GM19238 (cell line): ENCODE results near the gene CTNNBL1.

Source experiments
- DNase-seq: peaks from one replicate; pipeline ENCODE4 v3.0.0; 2011; ENCODE audit warnings: low spot score; ENCODE audit not compliant: insufficient read length

Gene CTNNBL1

DNA sequence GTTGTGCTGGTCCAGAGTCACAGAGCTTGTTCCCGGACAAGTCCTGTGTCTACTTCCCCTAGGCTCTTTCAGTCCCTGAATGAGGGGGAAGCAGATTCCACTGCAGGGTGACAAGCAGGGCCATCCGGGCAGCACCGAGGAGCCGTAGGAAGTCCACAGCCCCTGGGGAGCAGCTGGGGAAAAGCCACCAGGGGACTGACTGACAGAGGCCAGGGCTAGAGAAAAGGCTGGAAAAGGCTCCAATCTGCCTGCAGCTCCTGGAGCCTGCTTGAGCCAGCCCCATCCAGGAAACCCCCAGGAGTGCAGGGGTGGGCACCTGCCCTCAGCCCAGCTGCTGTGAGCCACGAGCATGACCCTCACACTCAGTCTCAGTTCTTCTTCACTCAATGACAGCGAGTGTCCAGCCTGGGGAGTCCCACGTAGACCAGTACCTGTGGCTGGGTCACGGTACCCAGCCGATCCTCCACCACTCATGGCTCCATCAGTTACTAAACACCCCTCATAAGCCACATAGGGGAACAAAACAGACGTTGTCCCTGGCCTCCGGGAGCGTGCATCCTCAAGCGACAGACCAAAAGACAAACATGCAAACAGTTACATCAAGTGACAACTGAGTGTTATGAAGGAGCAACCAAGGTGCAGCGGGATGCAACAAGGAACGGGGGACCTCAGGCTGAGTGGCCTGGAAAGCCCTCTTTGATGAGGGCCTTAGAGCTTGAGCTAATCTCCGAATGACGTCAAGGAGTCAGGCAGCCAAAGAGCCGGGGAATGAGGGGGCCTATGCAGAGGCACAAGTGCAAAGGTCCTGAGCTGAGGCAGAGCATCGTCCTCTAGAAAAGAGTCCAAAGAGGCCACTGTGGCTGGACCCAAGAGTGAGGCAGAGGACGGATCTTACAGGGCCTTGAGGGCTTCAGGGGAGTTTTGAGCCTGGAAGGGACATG is 184.3 kb downstream of the CTNNBL1 start:
- DNase-seq, result no peak

GRCh38 chr20:37878835-37879599 is 185.2 kb downstream of the CTNNBL1 start:
- DNase-seq, result no peak

GRCh38 chr20:37879843-37880242 is 186.0 kb downstream of the CTNNBL1 start:
- no peak for DNase-seq

- no peak for DNase-seq
Observed at GRCh38 chr20:37880726-37881591, 187.1 kb downstream of the CTNNBL1 start.

- DNase-seq, result no peak
Observed at GRCh38 chr20:37881601-37882343, 187.9 kb downstream of the CTNNBL1 start.

GRCh38 chr20:37882961-37883712 is 189.3 kb downstream of the CTNNBL1 start:
- DNase-seq, result no peak

- DNase-seq, result no peak
Observed at GRCh38 chr20:37885042-37885441, 191.2 kb downstream of the CTNNBL1 start.

GRCh38 chr20:37885593-37886503 is 192.0 kb downstream of the CTNNBL1 start:
- no peak for DNase-seq

- DNase-seq, result no peak
Observed at GRCh38 chr20:37886851-37887297, 193.0 kb downstream of the CTNNBL1 start.

DNA sequence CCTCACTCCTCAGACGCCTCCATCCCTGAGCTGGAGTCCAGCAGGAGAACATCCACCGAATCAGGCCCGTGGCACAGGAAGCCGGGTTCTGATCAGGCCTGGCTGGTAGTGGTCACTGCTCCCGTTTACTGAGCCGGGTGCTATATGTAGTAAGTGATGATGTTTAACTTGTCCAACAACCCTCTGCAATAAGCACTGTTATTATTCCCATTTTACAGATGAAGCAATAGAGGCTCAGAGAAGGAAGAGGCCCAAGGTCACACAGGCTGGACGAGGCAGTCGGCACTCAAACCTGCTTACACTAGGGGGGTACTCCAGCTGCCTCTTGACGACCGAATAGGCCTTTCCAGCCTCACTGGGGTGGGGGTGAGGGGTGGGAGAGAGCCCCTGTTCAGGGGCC is 194.8 kb downstream of the CTNNBL1 start:
- no peak for DNase-seq

GRCh38 chr20:37890108-37890507 is 196.3 kb downstream of the CTNNBL1 start:
- DNase-seq, result no peak

GRCh38 chr20:37890643-37891042 is 196.8 kb downstream of the CTNNBL1 start:
- no peak for DNase-seq

DNA sequence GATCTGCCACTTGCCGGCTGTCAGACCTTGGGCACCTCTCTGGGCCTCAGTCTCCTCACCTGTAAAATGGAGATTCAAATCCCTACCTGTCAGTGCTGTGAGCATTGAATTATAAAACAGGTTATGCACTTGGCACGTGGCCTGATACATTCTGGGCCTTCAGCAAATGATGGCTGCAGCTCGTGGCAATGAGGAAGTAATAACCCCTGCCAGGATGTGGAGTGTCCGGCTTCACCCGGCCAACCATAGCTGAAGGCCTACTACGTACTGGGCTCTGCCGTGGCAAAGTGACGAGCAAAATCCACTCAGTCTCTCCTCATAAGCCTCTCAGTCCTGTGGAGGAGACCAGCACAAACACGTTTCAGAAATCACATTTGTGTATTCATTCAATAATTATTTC is 198.2 kb downstream of the CTNNBL1 start:
- DNase-seq, result no peak

DNA sequence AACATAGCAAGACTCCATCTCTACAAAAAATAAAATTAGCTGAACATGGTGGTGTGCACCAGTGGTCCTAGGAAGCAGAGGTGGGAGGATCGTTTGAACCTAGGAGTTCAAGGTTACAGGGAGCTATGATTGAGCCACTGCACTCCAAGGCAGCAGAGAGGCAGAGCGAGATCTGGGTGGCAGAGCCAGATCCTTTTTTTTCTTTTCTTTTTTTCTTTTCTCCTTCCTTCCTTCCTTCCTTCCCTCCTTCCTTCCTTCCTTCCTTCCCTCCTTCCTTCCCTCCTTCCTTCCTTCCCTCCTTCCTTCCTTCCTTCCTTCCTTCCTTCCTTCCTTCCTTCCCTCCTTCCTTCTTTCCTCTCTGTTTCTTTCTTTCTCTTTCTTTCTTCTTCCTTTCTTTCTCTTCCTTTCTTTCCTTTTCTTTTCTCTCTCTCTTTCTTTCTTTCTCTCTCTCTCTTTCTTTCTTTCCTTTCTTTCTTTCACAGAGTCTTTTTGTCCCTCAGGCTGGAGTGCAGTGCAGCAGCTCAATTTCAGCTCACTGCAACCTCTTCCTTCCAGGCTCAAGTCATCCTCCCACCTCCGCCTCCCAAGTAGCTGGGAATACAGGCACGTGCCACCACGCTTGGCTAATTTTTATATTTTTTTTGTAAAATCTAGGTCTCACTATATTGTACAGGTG is 199.9 kb downstream of the CTNNBL1 start:
- no peak for DNase-seq

- no peak for DNase-seq
Observed at GRCh38 chr20:37894454-37894853, 200.6 kb downstream of the CTNNBL1 start.

GRCh38 chr20:37895166-37895565 is 201.3 kb downstream of the CTNNBL1 start:
- DNase-seq, result no peak

DNA sequence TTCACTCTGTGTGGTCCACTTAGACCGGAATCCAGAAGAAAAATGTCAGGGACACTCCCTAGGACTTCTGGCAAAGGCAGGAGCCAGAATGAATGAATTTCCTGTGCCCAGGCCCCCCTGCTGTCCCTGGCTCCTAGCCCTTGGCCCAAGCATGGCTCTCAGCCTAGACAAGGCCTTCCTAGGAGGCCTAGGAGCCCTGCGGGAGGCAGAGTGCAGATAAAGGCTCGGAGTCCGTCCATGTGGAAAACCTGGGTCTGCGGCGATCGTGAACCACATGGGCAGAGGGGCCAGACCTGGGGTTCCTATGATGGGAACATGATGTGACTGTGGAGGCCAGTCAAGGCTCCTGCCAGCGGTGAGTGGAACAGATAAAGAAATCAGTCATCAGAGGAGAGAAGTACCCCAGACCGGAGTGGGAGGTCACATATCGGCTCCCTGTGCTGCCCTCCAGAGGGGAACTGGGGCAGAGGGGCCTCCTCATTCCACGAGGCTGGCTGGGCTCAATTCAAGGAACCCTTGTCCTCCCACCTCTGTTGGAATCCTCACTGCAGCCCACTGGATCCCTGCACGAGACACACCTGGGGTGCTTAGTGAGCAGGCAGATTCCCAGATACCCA is 203.2 kb downstream of the CTNNBL1 start:
- no peak for DNase-seq
